ENCODE measurements around the gene SAMD11.

- TF ChIP-seq POLR2A (IDR thresholded peaks at IDR 0.05) (no peak), EP300 (IDR thresholded peaks at IDR 0.05) (no peak)
- TF ChIP-seq, protein P1, sequence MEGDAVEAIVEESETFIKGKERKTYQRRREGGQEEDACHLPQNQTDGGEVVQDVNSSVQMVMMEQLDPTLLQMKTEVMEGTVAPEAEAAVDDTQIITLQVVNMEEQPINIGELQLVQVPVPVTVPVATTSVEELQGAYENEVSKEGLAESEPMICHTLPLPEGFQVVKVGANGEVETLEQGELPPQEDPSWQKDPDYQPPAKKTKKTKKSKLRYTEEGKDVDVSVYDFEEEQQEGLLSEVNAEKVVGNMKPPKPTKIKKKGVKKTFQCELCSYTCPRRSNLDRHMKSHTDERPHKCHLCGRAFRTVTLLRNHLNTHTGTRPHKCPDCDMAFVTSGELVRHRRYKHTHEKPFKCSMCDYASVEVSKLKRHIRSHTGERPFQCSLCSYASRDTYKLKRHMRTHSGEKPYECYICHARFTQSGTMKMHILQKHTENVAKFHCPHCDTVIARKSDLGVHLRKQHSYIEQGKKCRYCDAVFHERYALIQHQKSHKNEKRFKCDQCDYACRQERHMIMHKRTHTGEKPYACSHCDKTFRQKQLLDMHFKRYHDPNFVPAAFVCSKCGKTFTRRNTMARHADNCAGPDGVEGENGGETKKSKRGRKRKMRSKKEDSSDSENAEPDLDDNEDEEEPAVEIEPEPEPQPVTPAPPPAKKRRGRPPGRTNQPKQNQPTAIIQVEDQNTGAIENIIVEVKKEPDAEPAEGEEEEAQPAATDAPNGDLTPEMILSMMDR (IDR thresholded peaks at IDR 0.05) = no peak
Observed at GRCh38 chr1:938711-939489, 15.2 kb downstream of the SAMD11 start.
